Measurements from ENCODE around the gene KCNK7. TPM values are rescaled to one million over a fixed set of nuclear protein-coding genes. Genes with fewer than 3 reads are reported as not detected.

The KCNK7 gene
- polyA plus RNA-seq, 5 donors: 0.18 to 0.85 (median 0.55) TPM

GRCh38 chr11:65558002-65558929 lies 37.3 kb downstream of the KCNK7 start, which contains the start of gene LTBP3:
Gene LTBP3 (minus strand): TSS chr11:65558359. CDS start chr11:65557959, 400 bp downstream.
- DNase-seq: peak; percentile 86 to 89

DNA sequence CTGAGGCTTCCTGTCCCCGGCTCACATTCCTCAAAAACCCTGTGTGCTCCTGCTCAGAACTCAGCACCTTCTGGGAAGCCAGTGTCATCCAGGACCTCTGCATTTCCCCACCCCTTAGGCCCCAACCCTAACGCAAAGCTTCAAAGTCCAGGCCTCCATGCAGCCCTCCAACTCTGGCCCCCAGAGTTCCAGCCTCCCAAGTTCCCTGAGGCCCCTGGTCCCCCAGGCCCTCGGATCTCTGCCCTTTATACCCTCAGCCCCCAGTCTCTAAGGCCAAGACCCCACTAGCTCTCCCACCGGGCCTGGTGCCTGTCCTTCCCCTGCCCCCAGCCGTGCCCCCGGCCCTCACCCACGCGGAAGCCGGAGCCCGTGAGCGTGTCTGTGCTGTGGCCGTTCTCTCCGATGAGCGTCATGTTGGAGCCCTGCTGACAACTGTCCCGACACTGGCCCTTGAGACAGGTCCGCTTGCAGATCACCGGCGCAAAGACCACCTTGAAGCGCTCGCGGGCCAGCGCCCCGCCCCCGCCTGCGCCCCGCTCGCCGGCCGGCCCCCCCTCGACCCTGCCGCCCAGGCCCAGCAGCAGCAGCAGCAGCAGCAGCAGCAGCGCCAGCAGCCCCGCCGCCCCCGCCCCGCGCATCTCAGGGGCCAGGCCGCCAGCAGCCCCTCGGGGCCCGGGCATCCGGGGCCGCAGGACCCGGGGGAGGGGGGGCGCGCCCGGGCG lies 38.2 kb downstream of the KCNK7 start:
- no peak for DNase-seq

DNA sequence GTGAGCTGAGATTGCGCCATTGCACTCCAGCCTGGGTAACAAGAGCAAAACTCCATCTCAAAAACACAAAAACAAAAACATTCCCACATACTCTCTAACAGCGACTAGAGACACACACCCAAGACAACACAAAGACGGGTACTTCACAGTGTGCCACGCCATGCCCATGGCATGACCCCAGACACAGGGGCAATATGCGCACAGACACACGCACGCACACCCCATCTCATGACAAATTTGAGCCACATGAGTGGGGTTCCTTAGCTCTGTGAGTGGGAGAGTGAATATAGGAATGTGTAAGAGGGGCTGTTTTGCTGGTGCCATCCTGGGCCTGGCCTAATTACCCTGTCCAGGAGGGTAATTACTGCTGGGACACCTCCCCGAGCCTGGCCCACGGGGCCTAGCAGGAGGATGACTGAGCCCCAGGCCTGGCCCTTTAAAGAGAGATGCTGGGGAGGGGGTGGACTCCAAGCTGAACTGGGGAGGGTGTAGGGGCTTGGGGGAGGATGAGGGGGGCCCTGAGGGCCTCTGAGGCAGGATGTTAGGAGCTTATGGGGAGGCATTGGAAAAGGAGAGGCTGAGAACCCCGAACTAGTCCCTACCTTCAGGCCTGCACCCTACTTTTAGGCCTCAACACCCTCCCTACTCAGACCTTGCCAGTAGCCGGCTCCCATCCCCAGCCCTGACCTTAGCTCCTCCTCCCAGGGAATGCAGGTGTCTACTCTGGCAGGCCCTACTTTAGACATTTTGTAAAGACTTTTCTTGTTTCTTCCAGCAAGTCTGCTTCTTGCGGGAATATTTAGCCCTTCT lies 38.9 kb downstream of the KCNK7 start:
- no peak for DNase-seq

DNA sequence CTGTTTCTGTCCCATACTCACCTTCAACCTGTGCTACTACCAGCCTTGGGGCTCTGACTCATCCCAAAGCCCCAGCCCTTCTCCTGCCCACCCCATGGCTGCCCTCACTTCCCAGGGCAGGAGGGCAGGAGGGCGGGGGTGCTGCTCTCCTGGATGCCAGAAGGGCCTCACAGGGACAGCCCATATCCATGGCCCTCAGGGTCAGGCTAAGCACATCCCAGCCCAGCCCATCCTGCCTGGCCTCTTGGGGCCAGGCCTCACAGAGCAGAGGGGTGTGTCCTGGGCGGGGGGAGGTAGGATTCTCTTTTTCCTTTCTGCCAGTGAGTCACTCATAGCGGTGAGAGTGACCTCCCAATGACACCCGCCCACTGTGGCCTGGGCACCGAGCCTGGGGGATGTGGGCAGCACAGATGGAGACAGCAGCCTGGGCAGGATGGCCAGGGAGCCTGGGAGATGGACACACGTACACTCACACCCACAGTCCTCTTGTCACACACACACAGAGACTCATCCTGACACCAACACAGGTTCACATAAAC lies 39.8 kb downstream of the KCNK7 start:
- DNase-seq: no peak

DNA sequence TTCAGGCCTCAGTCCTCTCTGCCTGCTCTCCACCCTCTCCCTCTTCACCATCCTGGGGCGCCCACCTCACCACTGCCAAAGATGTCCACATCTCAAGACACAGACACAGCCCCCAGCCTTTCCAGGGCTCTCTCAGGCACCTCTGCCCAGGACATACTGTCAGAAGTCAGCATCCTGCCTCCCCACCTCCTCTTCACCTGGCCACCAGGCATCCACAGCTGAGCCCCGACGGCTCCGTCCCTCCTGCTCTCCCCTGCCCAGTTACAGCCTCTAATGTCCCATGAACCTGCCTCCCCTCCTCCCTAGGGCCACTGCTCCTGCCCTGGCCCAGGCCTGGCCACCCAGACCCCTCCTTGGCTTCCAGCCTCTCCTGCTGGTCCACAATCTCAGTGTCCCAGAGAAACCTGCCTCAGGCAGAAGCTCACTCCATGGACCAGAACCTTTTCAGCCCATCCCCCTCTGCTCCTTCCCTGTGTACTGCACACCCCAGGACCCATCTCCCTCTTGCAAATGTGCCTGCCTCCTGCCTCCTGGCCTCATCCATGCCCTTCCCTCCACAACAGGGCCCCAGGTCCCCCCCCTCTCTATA lies 40.7 kb downstream of the KCNK7 start:
- no peak for DNase-seq

GRCh38 chr11:65554057-65554818 lies 41.4 kb downstream of the KCNK7 start:
- DNase-seq: no peak

DNA sequence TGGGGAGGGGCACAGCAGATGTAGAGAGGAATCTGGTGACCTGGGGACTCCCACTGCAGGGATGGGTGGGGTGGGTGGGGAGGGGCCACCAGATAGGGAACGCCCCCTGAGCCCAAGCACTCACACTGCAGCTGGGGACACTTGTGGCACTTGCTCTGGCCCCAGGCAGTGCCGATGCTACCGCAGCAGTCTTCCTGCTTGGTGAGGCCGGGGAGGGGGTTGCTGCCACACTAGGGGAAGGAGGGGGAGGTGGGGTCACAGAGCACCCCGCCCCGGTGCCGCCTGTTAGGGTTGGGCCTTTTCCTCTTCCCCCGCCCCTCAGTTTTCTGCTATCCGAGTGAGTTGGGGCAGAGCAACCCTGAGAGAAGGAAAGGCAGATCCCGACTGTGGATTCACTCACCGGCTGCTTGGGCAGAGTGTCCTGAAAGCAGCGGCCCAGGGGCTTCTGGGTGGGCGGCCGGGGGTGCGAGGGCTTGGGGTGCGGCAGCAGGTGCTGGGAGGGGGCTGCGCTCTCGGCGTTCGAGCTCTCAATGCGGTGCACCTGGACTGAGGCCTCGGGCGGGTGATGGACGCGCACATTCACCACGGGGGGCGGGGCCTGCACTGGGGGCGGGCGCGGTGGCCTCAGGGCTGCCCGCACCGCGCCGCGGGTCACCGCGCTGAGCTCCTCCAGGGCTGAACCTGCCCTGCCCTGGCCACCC lies 42.1 kb downstream of the KCNK7 start:
- no peak for DNase-seq

GRCh38 chr11:65552388-65552951 lies 43.1 kb downstream of the KCNK7 start:
- DNase-seq: no peak

GRCh38 chr11:65551572-65552387 lies 43.8 kb downstream of the KCNK7 start:
- no peak for DNase-seq

- DNase-seq: no peak
Measured at GRCh38 chr11:65549096-65549495, 46.5 kb downstream of the KCNK7 start.

DNA sequence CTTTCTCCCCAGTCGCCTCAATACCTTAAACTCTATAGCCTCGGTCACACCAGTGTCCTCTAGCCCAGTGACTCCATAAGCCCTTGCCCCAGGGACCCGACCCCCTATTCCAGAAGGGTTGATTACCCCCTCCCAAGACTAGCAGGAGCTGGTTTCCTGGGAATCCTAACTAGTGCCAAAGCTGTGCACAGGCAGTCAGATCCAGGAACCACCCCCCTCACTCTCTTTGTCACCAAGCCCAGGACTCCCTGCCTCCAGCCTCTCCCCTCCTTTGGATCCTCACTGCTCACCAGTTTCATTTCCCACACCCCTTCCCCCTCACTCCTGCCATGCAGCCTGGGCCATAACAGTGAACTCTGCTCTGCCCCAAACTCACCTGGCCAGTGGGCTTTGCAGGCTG lies 47.2 kb downstream of the KCNK7 start:
- DNase-seq: no peak

GRCh38 chr11:65547446-65548125 lies 48.0 kb downstream of the KCNK7 start:
- no peak for DNase-seq

DNA sequence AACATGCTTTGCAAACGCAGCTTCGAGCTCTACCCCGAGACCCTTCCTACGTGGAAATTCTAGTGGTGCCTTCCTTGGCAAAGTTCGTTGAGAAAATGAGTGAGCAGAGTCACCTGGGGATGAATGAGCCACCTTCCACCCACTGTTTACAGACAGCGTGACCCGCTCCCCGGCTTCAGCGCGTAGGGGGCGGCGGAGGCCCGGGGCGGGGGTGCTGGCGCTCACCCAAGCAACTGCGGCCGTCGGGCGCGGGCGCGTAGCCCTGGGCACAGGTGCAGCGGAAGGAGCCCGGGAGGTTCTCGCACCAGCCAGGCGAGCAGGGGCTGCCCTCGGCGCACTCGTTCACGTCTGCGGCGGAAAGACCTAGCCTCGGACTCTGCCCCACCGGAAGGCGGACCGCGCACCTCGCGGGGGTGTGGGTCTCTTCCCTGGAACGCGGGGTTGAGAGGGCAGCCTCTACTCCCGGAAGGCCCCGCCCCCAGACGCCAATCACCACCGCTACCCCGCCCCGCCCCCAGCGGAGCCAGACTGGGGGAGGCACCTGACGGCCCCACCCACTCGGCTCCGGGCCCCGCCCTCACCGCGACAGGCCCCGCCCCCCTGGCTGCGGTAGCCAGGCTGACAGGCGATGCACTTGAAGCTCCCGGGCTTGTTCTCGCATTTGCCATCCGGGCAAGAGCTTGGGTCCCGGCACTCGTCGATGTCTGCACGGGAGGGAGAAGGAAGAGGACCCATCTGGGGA lies 49.2 kb downstream of the KCNK7 start:
- no peak for DNase-seq

GRCh38 chr11:65545853-65546216 lies 49.8 kb downstream of the KCNK7 start:
- no peak for DNase-seq

Measured in right lung (tissue), 5 donors.